ENCODE results near the gene VWA8. TPM values are rescaled to one million over a fixed set of nuclear protein-coding genes. Genes with fewer than 3 reads are reported as not detected.

Gene VWA8
- total and polyA plus RNA-seq, 7 experiments from 2014 or later, result 4.8 to 26.3 (median 21.6) TPM

DNA sequence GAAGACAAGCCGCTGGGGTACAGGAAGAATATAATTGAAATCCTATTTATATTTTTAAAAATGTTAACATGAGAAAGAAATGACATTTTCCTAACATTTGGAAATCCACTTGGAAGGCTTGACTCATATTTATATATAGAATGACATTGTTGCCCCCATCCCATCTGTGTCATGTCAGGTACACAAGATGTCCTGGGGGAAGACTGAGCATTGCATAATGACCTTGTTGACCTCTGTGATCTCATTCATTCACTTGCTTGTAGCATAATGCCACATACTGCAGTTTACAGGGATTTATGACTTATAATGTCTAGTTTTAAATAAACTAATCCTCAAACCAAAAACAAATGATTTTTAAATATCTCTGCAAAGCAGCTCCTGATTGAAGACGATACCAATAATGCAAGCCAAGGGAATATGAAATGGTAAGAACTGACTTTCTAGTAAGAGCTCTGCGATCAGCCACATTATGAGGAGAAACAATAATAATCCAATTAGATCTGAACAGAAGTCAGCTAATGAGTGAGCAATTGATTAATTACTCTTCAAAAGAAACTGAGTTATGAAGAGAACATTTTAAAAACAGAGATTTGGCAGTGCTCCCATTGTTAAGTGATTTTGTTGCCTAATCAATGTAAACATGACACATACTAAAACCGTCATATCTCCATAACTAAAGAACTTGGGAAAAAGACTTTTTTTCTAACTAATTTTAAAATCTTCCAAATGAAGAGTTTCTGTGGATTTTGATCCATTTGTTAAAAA is 21.2 kb upstream of the VWA8 start:
- Mint-ChIP-seq H3K27me3 (peaks cover 0 to 21% (median 16%) of the 10 kb centered on the region in 5 donors), H3K9me3 (peaks cover 0 to 2% (median 0%) of the 10 kb centered on the region in 11 donors), H3K36me3 (no peaks in the 10 kb centered on the region), H3K27ac (no peak overlapping the region), H3K4me3 (no peak overlapping the region), H3K4me1 (peaks cover 0 to 8% (median 0%) of the 10 kb centered on the region in 7 donors)
- Histone ChIP-seq H3K9me3 (ENCODE audit: control insufficient read depth in 2 of 3, low read length in 3 of 3) (no peaks in the 10 kb centered on the region), H3K36me3 (ENCODE audit: control insufficient read depth in 2 of 3, insufficient read depth in 3 of 3, low read length in 3 of 3) (no peaks in the 10 kb centered on the region), H3K4me3 (ENCODE audit: low read length) (no peak overlapping the region), H3K27me3 (ENCODE audit: control insufficient read depth in 2 of 2, insufficient read depth in 2 of 2, low read length in 2 of 2) (no peaks in the 10 kb centered on the region), H3K27ac (ENCODE audit: low read depth, low read length) (no peak overlapping the region), H3K4me1 (ENCODE audit: control insufficient read depth in 2 of 2, insufficient read depth in 2 of 2, low read length in 2 of 2) (no peaks in the 10 kb centered on the region)
- intact Hi-C loops (cut with micrococcal nuclease), result no loop called here
- ATAC-seq, result no peak
- ChIA-PET CTCF (no interaction called here), POLR2A (no interaction called here)
- DNase-seq, result no peak

DNA sequence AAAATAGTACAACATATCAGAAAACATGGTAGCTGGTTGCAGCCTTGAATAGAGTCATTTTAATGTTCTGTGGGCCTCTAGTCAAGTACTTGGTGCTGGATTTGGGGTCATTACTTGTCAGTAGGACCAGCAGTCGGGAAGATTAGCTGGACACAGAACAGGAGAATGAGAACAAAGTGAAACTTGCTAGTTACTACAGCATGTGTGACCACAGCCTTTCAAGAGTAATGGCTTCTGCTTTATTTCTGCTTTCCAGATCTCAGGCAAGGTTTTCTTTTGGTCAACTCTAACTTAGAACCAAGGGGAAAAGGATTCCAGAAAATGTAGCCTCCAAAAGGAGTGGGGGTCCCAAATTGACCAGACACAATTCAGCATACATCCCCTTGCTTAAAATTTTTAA is 17.1 kb upstream of the VWA8 start:
- H3K27ac ChIP-seq (ENCODE audit: low read depth, low read length), result no peak overlapping the region
- no peaks in the 10 kb centered on the region for H3K4me1 ChIP-seq (ENCODE audit: control insufficient read depth in 2 of 2, insufficient read depth in 2 of 2, low read length in 2 of 2)
- POLR2A ChIA-PET, result no interaction called here
- DNase-seq, result no peak
- H3K27me3 Mint-ChIP-seq, result peaks cover 0 to 15% (median 4%) of the 10 kb centered on the region in 5 donors
- no peaks in the 10 kb centered on the region for H3K36me3 ChIP-seq (ENCODE audit: control insufficient read depth in 2 of 3, insufficient read depth in 3 of 3, low read length in 3 of 3)
- no peaks in the 10 kb centered on the region for H3K9me3 ChIP-seq (ENCODE audit: control insufficient read depth in 2 of 3, low read length in 3 of 3)
- H3K9me3 Mint-ChIP-seq, result peaks cover 0 to 2% (median 0%) of the 10 kb centered on the region in 11 donors
- CTCF ChIA-PET, result no interaction called here
- no peaks in the 10 kb centered on the region for H3K27me3 ChIP-seq (ENCODE audit: control insufficient read depth in 2 of 2, insufficient read depth in 2 of 2, low read length in 2 of 2)
- H3K27ac Mint-ChIP-seq, result no peak overlapping the region
- intact Hi-C loops (cut with micrococcal nuclease), result no loop called here
- H3K4me3 ChIP-seq (ENCODE audit: low read length), result no peak overlapping the region
- ATAC-seq, result no peak
- H3K4me1 Mint-ChIP-seq, result peaks cover 0 to 8% (median 0%) of the 10 kb centered on the region in 7 donors
- no peak overlapping the region for H3K4me3 Mint-ChIP-seq
- H3K36me3 Mint-ChIP-seq, result no peaks in the 10 kb centered on the region

DNA sequence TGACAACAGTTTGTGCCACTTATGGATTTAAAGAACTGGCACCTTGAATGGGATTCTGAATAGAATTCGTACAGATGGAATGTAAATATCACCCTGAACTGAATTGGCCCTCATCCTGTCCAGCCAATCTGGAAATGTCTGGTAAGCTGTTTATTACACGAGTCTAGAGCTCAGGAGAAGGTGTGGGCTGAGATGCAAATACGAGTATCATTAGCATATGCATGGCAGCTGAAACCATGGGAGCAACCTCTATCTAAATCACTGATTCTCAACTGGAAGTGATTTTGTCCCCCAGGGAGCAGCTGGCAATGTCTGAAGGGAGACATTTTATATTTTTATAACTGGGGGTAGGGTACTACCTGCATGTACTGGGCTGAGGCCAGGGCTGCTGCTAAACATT is 15.6 kb upstream of the VWA8 start:
- intact Hi-C loops (cut with micrococcal nuclease), result no loop called here
- H3K9me3 ChIP-seq (ENCODE audit: control insufficient read depth in 2 of 3, low read length in 3 of 3), result no peaks in the 10 kb centered on the region
- peaks cover 0 to 2% of the 10 kb centered on the region in 2 donors for H3K4me1 ChIP-seq (ENCODE audit: control insufficient read depth in 2 of 2, insufficient read depth in 2 of 2, low read length in 2 of 2)
- no peak overlapping the region for H3K27ac ChIP-seq (ENCODE audit: low read depth, low read length)
- DNase-seq (no peak), ATAC-seq (no peak)
- ChIA-PET CTCF (no interaction called here), POLR2A (no interaction called here)
- H3K9me3 Mint-ChIP-seq, result peaks cover 0 to 2% (median 0%) of the 10 kb centered on the region in 11 donors
- H3K27me3 Mint-ChIP-seq, result peaks cover 0 to 13% (median 2%) of the 10 kb centered on the region in 5 donors
- H3K27me3 ChIP-seq (ENCODE audit: control insufficient read depth in 2 of 2, insufficient read depth in 2 of 2, low read length in 2 of 2), result no peaks in the 10 kb centered on the region
- H3K27ac Mint-ChIP-seq, result no peak overlapping the region
- no peak overlapping the region for H3K4me3 Mint-ChIP-seq
- H3K36me3 ChIP-seq (ENCODE audit: control insufficient read depth in 2 of 3, insufficient read depth in 3 of 3, low read length in 3 of 3), result no peaks in the 10 kb centered on the region
- H3K4me1 Mint-ChIP-seq, result peaks cover 2 to 17% (median 10%) of the 10 kb centered on the region in 7 donors
- H3K4me3 ChIP-seq (ENCODE audit: low read length), result no peak overlapping the region
- no peaks in the 10 kb centered on the region for H3K36me3 Mint-ChIP-seq

DNA sequence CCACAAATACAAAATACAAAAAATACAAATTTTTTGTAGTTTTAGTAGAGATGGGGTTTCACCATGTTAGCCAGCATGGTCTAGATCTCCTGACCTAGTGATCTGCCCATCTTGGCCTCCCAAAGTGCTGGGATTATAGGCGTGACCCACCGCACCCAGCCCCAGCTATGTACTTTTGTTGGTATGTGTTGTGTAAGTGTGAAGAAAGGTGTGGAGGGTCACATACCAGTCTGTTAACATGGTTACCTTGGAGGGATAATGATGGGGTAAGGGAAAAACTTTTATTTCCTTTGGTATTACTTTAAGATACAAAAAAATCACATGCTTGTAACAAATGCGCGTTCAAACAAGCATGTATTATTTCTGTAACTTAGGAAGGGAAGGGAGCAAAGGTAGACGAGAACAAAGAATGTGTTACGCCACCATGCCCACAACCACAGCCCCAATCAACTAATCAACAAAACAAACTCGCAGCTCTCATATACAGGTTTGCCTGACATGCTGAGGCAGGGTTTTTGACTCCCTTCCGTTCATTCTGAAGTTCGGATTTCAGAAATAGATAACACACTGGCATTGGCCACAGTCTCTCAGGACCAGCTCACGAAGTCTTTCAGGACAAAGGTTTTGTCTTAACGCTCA is 13.5 kb upstream of the VWA8 start:
- Mint-ChIP-seq H3K36me3 (no peaks in the 10 kb centered on the region), H3K4me1 (peaks cover 2 to 27% (median 10%) of the 10 kb centered on the region in 7 donors), H3K9me3 (peaks cover 0 to 2% (median 0%) of the 10 kb centered on the region in 11 donors), H3K4me3 (peak overlapping the region in 1 of 10 donors; percentile 8), H3K27me3 (peaks cover 0 to 11% (median 2%) of the 10 kb centered on the region in 5 donors), H3K27ac (peak overlapping the region in 1 of 9 donors; percentile 15)
- ChIA-PET CTCF (no interaction called here), POLR2A (interaction anchor here (0.5 kb wide), 1 partner anchor 305 kb away, joined by 4 read pairs; no protein-coding TSS in a partner anchor)
- peak in 1 of 9 donors; percentile 15 for DNase-seq
- intact Hi-C loops (cut with micrococcal nuclease), result no loop called here
- H3K4me3 ChIP-seq (ENCODE audit: low read length), result no peak overlapping the region
- no peaks in the 10 kb centered on the region for H3K9me3 ChIP-seq (ENCODE audit: control insufficient read depth in 2 of 3, low read length in 3 of 3)
- H3K4me1 ChIP-seq (ENCODE audit: control insufficient read depth in 2 of 2, insufficient read depth in 2 of 2, low read length in 2 of 2), result peaks cover 0 to 7% of the 10 kb centered on the region in 2 donors
- ATAC-seq, result peak; percentile 56
- no peak overlapping the region for H3K27ac ChIP-seq (ENCODE audit: low read depth, low read length)
- H3K27me3 ChIP-seq (ENCODE audit: control insufficient read depth in 2 of 2, insufficient read depth in 2 of 2, low read length in 2 of 2), result no peaks in the 10 kb centered on the region
- no peaks in the 10 kb centered on the region for H3K36me3 ChIP-seq (ENCODE audit: control insufficient read depth in 2 of 3, insufficient read depth in 3 of 3, low read length in 3 of 3)

DNA sequence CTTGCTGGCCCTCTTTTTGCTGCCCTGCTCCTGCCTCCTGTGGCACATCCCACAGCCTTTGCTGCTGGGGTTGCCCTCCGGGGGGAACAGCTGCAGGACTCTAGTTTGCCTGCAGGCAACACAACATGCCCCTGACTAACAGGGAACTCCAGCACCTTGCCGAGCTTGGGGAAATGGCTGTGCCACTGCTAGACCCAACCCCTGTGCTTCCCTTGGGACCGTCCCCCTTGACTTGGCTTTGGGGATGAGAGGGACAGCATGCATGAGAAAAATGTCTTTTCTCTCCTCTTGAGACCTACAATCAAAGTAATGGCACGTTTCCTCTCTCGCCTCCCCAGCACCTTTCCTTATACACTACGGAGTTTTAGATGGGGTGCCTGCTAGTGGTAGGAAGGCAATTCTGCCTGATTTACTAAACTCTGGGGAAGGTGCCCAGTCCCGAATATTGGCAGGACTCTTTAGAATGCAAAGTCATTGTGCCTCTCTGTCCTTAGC is 12.4 kb upstream of the VWA8 start:
- ChIA-PET POLR2A (no interaction called here), CTCF (no interaction called here)
- H3K27ac Mint-ChIP-seq, result peak overlapping the region in 1 of 9 donors; percentile 7
- H3K9me3 Mint-ChIP-seq, result peaks cover 0 to 2% (median 0%) of the 10 kb centered on the region in 11 donors
- H3K27ac ChIP-seq (ENCODE audit: low read depth, low read length), result no peak overlapping the region
- peaks cover 0 to 11% (median 2%) of the 10 kb centered on the region in 5 donors for H3K27me3 Mint-ChIP-seq
- no peaks in the 10 kb centered on the region for H3K9me3 ChIP-seq (ENCODE audit: control insufficient read depth in 2 of 3, low read length in 3 of 3)
- H3K36me3 Mint-ChIP-seq, result no peaks in the 10 kb centered on the region
- no peak overlapping the region for H3K4me3 Mint-ChIP-seq
- peaks cover 2 to 27% (median 10%) of the 10 kb centered on the region in 7 donors for H3K4me1 Mint-ChIP-seq
- peaks cover 0 to 7% of the 10 kb centered on the region in 2 donors for H3K4me1 ChIP-seq (ENCODE audit: control insufficient read depth in 2 of 2, insufficient read depth in 2 of 2, low read length in 2 of 2)
- H3K27me3 ChIP-seq (ENCODE audit: control insufficient read depth in 2 of 2, insufficient read depth in 2 of 2, low read length in 2 of 2), result no peaks in the 10 kb centered on the region
- no peak for ATAC-seq
- no peak for DNase-seq
- no peaks in the 10 kb centered on the region for H3K36me3 ChIP-seq (ENCODE audit: control insufficient read depth in 2 of 3, insufficient read depth in 3 of 3, low read length in 3 of 3)
- H3K4me3 ChIP-seq (ENCODE audit: low read length), result no peak overlapping the region
- intact Hi-C loops (cut with micrococcal nuclease), result no loop called here

DNA sequence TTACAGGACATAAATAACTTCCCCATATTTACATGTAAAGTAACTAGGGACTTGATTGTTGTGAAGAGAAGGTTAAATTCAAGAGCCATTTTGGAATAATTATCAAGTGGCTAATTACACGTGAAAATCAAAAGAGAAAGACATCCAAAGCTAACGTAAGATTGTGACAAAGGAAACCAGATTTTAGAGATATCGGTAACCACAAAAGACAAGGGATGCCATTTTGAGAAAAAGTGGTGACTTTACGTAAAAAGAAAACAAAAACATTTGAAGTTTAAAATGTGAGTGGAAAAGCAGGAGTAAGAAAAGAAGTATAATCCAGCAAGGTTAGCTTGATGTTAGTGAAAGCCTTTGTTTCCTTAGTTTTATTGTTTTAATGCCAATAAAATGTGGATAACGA is 10.9 kb upstream of the VWA8 start:
- intact Hi-C loops (cut with micrococcal nuclease), result no loop called here

More for the DNA sequence above, 10.9 kb upstream of the VWA8 start:
- DNase-seq (peak in 6 of 9 donors; percentile 23 to 54 (median 47)), ATAC-seq (no peak)
- no peaks in the 10 kb centered on the region for H3K9me3 ChIP-seq (ENCODE audit: control insufficient read depth in 2 of 3, low read length in 3 of 3)
- H3K4me1 Mint-ChIP-seq, result peaks cover 2 to 24% (median 10%) of the 10 kb centered on the region in 7 donors
- peaks cover 0 to 2% (median 0%) of the 10 kb centered on the region in 11 donors for H3K9me3 Mint-ChIP-seq
- no peaks in the 10 kb centered on the region for H3K36me3 Mint-ChIP-seq
- CTCF ChIA-PET, result no interaction called here
- peak overlapping the region in 4 of 9 donors; percentile 1 to 45 (median 19) for H3K27ac Mint-ChIP-seq
- peaks cover 0 to 7% of the 10 kb centered on the region in 2 donors for H3K4me1 ChIP-seq (ENCODE audit: control insufficient read depth in 2 of 2, insufficient read depth in 2 of 2, low read length in 2 of 2)
- POLR2A ChIA-PET, result no interaction called here
- H3K27me3 ChIP-seq (ENCODE audit: control insufficient read depth in 2 of 2, insufficient read depth in 2 of 2, low read length in 2 of 2), result no peaks in the 10 kb centered on the region
- H3K4me3 Mint-ChIP-seq, result peak overlapping the region in 7 of 10 donors; percentile 4 to 74 (median 43)
- H3K27ac ChIP-seq (ENCODE audit: low read depth, low read length), result no peak overlapping the region
- no peak overlapping the region for H3K4me3 ChIP-seq (ENCODE audit: low read length)
- peaks cover 0 to 11% (median 2%) of the 10 kb centered on the region in 5 donors for H3K27me3 Mint-ChIP-seq
- no peaks in the 10 kb centered on the region for H3K36me3 ChIP-seq (ENCODE audit: control insufficient read depth in 2 of 3, insufficient read depth in 3 of 3, low read length in 3 of 3)
